ENCODE data around the gene MED20. TPM values are rescaled to one million over a fixed set of nuclear protein-coding genes. Genes with fewer than 3 reads are reported as not detected.

Gene MED20
- total and polyA plus RNA-seq, 2 of the 8 experiments (the other 6 are each of a cell fraction or from before 2014, with no cell fraction given) = 38.7 to 51.8 TPM

GRCh38 chr6:41859356-41859755 lies 61.6 kb downstream of the MED20 start (continued):
- TF ChIP-seq CBX5 (IDR thresholded peaks at IDR 0.05; ENCODE audit: low read depth, low read length) = no peak
